ENCODE results near the gene C10orf62. TPM values are rescaled to one million over a fixed set of nuclear protein-coding genes. Genes with fewer than 3 reads are reported as not detected.
A peak's percentile ranks its signal among the peaks of the same experiment; 100 is the strongest.

Gene C10orf62
- total and polyA plus RNA-seq, 3 donors from 2014 or later = 108 to 373 (median 304) TPM

- Histone ChIP-seq H3K27ac (no peak overlapping the region), H3K9me3 (no peaks in the 10 kb centered on the region), H3K36me3 (ENCODE audit: low read depth, missing control alignments) (no peaks in the 10 kb centered on the region), H3K27me3 (no peaks in the 10 kb centered on the region), H3K4me1 (peaks cover 3% of the 10 kb centered on the region), H3K4me3 (no peak overlapping the region)
- DNase-seq = no peak
- intact Hi-C loops (cut with DNase I; ENCODE audit: low total_unique reads) = no loop called here
- TF ChIP-seq POLR2A (IDR thresholded peaks at IDR 0.05) (no peak), CTCF (IDR thresholded peaks at IDR 0.05) (no peak)
- 90 to 99% methylated on average over 10 to 33 of the region's 33 CpGs for WGBS, 2 donors
Observed at GRCh38 chr10:97570146-97570788, 19.3 kb upstream of the C10orf62 start.

- TF ChIP-seq CTCF (IDR thresholded peaks at IDR 0.05) (no peak), POLR2A (IDR thresholded peaks at IDR 0.05) (no peak)
- Histone ChIP-seq H3K4me1 (peaks cover 3% of the 10 kb centered on the region), H3K4me3 (no peak overlapping the region), H3K27ac (no peak overlapping the region), H3K36me3 (ENCODE audit: low read depth, missing control alignments) (no peaks in the 10 kb centered on the region), H3K9me3 (no peaks in the 10 kb centered on the region), H3K27me3 (no peaks in the 10 kb centered on the region)
- 50% methylated on average over 5 of the region's 5 CpGs; no CpG with 5 or more reads in 1 of the 2 donors for WGBS, 2 donors
- intact Hi-C loops (cut with DNase I; ENCODE audit: low total_unique reads) = no loop called here
- no peak for DNase-seq
Observed at GRCh38 chr10:97570789-97571471, 18.6 kb upstream of the C10orf62 start.

- 88 to 90% methylated on average over 3 of the region's 3 CpGs for WGBS, 2 donors
- peaks cover 3% of the 10 kb centered on the region for H3K4me1 ChIP-seq
- TF ChIP-seq POLR2A (IDR thresholded peaks at IDR 0.05) = no peak
- TF ChIP-seq CTCF (IDR thresholded peaks at IDR 0.05) = no peak
- DNase-seq = no peak
- H3K4me3 ChIP-seq = no peak overlapping the region
- H3K36me3 ChIP-seq (ENCODE audit: low read depth, missing control alignments) = no peaks in the 10 kb centered on the region
- H3K27ac ChIP-seq = no peak overlapping the region
- H3K27me3 ChIP-seq = no peaks in the 10 kb centered on the region
- intact Hi-C loops (cut with DNase I; ENCODE audit: low total_unique reads) = no loop called here
- H3K9me3 ChIP-seq = no peaks in the 10 kb centered on the region
Observed at GRCh38 chr10:97571622-97572021, 17.9 kb upstream of the C10orf62 start.

- Histone ChIP-seq H3K4me1 (peaks cover 3% of the 10 kb centered on the region), H3K4me3 (no peak within 1 kb of the TSS), H3K36me3 (ENCODE audit: low read depth, missing control alignments) (no peaks in the 10 kb centered on the region), H3K27ac (no peak within 1 kb of the TSS), H3K27me3 (no peaks in the 10 kb centered on the region), H3K9me3 (no peaks in the 10 kb centered on the region)
- DNase-seq = peak; percentile 84
- TF ChIP-seq CTCF (IDR thresholded peaks at IDR 0.05) (peak; percentile 51 to 81 (median 77)), POLR2A (IDR thresholded peaks at IDR 0.05) (no peak)
- intact Hi-C loops (cut with DNase I; ENCODE audit: low total_unique reads) = no loop called here
- 71 to 86% methylated on average over 10 to 16 of the region's 16 CpGs for WGBS, 2 donors
Observed at GRCh38 chr10:97572214-97572989, 17.1 kb upstream of the C10orf62 start, which contains the start of gene ANKRD2. TSS of gene ANKRD2 (plus strand) at chr10:97572779. CDS start at chr10:97572789, 10 bp downstream.
